Neural cell (in vitro differentiated cells): ENCODE data around the gene DUS2.

Experiments used
- CTCF ChIP-seq: fragments of 450-650 bp; IDR thresholded peaks from 2 replicates; pipeline ENCODE4 v1.5.1; 2014; ENCODE audit warnings: antibody characterized with exemption, mild to moderate bottlenecking, moderate library complexity; ENCODE audit not compliant: poor library complexity, severe bottlenecking
- EP300 ChIP-seq: fragments of 450-650 bp; conservative IDR thresholded peaks from 2 replicates; pipeline ENCODE4 v1.6.1; 2014; ENCODE audit warnings: antibody characterized with exemption, mild to moderate bottlenecking, moderate library complexity; ENCODE audit not compliant: poor library complexity, severe bottlenecking
- MXI1 ChIP-seq: fragments of 450-650 bp; conservative IDR thresholded peaks from 2 replicates; pipeline ENCODE4 v1.6.1; 2014; ENCODE audit warnings: antibody characterized with exemption, mild to moderate bottlenecking; ENCODE audit not compliant: poor library complexity, severe bottlenecking
- POLR2AphosphoS5 ChIP-seq: IDR thresholded peaks from 2 replicates; pipeline ENCODE4 v1.6.1; 2012
- SMC3 ChIP-seq: fragments of 450-650 bp; conservative IDR thresholded peaks from 2 replicates; pipeline ENCODE4 v1.6.1; 2014; ENCODE audit warnings: antibody characterized with exemption, mild to moderate bottlenecking, moderate library complexity; ENCODE audit not compliant: poor library complexity
- TAF1 ChIP-seq: IDR thresholded peaks from 2 replicates; pipeline ENCODE4 v1.6.1; 2012; ENCODE audit warnings: low read depth
- TF ChIP-seq, protein P1 (sequence below): IDR thresholded peaks from 2 replicates; pipeline ENCODE4 v1.6.1; 2012; ENCODE audit warnings: borderline replicate concordance

- TF ChIP-seq SMC3 (no peak), EP300 (no peak), TAF1 (no peak), CTCF (no peak), MXI1 (no peak), POLR2AphosphoS5 (no peak)
- TF ChIP-seq, protein P1, sequence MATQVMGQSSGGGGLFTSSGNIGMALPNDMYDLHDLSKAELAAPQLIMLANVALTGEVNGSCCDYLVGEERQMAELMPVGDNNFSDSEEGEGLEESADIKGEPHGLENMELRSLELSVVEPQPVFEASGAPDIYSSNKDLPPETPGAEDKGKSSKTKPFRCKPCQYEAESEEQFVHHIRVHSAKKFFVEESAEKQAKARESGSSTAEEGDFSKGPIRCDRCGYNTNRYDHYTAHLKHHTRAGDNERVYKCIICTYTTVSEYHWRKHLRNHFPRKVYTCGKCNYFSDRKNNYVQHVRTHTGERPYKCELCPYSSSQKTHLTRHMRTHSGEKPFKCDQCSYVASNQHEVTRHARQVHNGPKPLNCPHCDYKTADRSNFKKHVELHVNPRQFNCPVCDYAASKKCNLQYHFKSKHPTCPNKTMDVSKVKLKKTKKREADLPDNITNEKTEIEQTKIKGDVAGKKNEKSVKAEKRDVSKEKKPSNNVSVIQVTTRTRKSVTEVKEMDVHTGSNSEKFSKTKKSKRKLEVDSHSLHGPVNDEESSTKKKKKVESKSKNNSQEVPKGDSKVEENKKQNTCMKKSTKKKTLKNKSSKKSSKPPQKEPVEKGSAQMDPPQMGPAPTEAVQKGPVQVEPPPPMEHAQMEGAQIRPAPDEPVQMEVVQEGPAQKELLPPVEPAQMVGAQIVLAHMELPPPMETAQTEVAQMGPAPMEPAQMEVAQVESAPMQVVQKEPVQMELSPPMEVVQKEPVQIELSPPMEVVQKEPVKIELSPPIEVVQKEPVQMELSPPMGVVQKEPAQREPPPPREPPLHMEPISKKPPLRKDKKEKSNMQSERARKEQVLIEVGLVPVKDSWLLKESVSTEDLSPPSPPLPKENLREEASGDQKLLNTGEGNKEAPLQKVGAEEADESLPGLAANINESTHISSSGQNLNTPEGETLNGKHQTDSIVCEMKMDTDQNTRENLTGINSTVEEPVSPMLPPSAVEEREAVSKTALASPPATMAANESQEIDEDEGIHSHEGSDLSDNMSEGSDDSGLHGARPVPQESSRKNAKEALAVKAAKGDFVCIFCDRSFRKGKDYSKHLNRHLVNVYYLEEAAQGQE: no peak
These were observed 48.4 kb downstream of the DUS2 start for GRCh38 chr16:68071518-68071901.
